IMR-90 (cell line): Measurements from ENCODE around the gene COPS7A.

Experiments
- BHLHE40 ChIP-seq: fragments of 150-350 bp; IDR thresholded peaks from 2 replicates; pipeline ENCODE4 v1.6.1; 2016; ENCODE audit warnings: mild to moderate bottlenecking, low read depth, low read length
- CEBPB ChIP-seq: IDR thresholded peaks from 2 replicates; pipeline ENCODE4 v1.6.1; 2012; ENCODE audit warnings: low read depth, low read length, improper control_type of control experiment
- CHD1 ChIP-seq: IDR thresholded peaks from 2 replicates; pipeline ENCODE4 v1.6.1; 2012; ENCODE audit warnings: low read depth, low read length, improper control_type of control experiment
- MAZ ChIP-seq: IDR thresholded peaks from 2 replicates; pipeline ENCODE4 v1.6.1; 2012; ENCODE audit warnings: low read depth, mild to moderate bottlenecking, low read length, improper control_type of control experiment, moderate library complexity, borderline replicate concordance
- POLR2A ChIP-seq: IDR thresholded peaks from 2 replicates; pipeline ENCODE4 v1.6.1; 2012; ENCODE audit warnings: mild to moderate bottlenecking, low read depth, low read length
- RAD21 ChIP-seq: IDR thresholded peaks from 2 replicates; pipeline ENCODE4 v1.6.1; 2012; ENCODE audit warnings: low read length, improper control_type of control experiment
- TF ChIP-seq, protein P1 (sequence below): conservative IDR thresholded peaks from 2 replicates; pipeline ENCODE4 v1.5.1; 2012; ENCODE audit warnings: mild to moderate bottlenecking, low read depth, low read length, improper control_type of control experiment
- TF ChIP-seq, protein P2 (sequence below): fragments of 150-350 bp; IDR thresholded peaks from 2 replicates; pipeline ENCODE4 v1.6.1; 2017; ENCODE audit warnings: mild to moderate bottlenecking, antibody characterized with exemption, low read length, low read depth

DNA sequence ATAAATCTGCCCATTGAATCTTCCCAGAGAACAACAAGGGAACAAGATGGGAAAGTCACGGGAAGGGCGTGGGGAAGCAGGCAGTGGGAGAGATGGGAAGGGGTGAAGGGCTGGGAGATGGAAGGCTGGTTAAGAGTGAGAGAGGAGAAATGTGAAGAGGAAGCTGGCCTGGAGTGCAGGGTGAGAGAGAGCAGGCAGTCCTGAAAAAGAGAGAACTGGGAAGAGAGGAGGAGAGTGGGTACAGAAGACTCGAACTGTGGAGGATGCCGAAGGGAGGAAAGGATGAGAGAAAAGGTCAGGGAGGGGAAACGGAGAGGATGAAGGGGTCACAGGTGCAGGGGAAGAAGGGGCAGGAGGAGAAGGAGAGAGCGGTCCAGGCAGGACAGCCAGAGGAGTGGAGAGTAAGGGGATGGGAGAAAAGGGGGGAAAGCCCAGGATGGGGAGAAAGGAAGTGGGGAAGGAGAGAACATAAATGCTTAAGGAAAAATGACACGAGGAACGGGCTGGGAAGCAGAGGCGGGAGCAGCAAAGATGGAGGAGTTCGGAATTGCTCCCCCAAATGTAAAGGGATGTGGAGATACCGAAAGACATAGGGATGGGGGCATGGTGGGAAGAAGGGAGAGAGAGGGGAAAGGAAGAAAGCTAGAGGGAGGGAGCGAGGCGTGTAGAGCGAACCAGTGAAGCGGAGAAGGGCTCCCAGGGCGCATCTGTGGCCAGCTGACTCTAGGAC is 24.4 kb upstream of the COPS7A start:
- TF ChIP-seq, protein P1, sequence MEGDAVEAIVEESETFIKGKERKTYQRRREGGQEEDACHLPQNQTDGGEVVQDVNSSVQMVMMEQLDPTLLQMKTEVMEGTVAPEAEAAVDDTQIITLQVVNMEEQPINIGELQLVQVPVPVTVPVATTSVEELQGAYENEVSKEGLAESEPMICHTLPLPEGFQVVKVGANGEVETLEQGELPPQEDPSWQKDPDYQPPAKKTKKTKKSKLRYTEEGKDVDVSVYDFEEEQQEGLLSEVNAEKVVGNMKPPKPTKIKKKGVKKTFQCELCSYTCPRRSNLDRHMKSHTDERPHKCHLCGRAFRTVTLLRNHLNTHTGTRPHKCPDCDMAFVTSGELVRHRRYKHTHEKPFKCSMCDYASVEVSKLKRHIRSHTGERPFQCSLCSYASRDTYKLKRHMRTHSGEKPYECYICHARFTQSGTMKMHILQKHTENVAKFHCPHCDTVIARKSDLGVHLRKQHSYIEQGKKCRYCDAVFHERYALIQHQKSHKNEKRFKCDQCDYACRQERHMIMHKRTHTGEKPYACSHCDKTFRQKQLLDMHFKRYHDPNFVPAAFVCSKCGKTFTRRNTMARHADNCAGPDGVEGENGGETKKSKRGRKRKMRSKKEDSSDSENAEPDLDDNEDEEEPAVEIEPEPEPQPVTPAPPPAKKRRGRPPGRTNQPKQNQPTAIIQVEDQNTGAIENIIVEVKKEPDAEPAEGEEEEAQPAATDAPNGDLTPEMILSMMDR, result no peak
- no peak for TF ChIP-seq MAZ
- TF ChIP-seq RAD21, result no peak
- TF ChIP-seq CEBPB, result no peak
- TF ChIP-seq, protein P2, sequence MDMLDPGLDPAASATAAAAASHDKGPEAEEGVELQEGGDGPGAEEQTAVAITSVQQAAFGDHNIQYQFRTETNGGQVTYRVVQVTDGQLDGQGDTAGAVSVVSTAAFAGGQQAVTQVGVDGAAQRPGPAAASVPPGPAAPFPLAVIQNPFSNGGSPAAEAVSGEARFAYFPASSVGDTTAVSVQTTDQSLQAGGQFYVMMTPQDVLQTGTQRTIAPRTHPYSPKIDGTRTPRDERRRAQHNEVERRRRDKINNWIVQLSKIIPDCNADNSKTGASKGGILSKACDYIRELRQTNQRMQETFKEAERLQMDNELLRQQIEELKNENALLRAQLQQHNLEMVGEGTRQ, result no peak
- TF ChIP-seq BHLHE40, result no peak
- TF ChIP-seq POLR2A, result no peak
- no peak for TF ChIP-seq CHD1
